Subcutaneous adipose tissue (tissue), 4 donors: Measurements from ENCODE around the gene MUCL3. TPM values are rescaled to one million over a fixed set of nuclear protein-coding genes. Genes with fewer than 3 reads are reported as not detected.

ENCODE experiments used
- total RNA-seq, 4 donors: library from RNA; depleted of rRNA; stranded (reverse); fragments of >200 nt; gene quantifications; one replicate each; pipeline ENCODE4 v1.1.0, GENCODE V29; 2016
- TF ChIP-seq, protein P1 (sequence below): fragments of 450-650 bp; IDR thresholded peaks from one replicate; pipeline ENCODE4 v1.5.1; 2016; ENCODE audit warnings: low read depth, mild to moderate bottlenecking, control low read depth, antibody characterized with exemption, moderate library complexity

Gene MUCL3
- total RNA-seq, 4 donors from 2014 or later: not detected

DNA sequence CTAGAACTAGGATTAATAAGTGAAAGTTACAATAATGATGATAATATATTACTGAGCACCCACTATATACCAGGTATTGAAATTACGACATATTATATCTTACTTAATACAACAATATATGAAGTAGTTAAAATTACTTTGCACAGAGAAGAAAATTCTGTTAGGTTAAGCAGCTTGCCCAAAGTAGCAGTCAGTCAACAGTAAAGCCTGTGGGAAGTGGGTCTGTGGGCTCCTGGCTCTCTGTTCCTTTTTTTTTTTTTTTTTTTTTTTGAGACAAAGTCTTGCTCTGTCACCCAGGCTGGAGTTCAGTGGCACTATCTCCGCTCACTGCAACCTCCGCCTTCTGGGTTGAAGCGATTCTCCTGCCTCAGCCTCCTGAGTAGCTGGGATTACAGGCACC is 37.5 kb upstream of the MUCL3 start:
- TF ChIP-seq, protein P1, sequence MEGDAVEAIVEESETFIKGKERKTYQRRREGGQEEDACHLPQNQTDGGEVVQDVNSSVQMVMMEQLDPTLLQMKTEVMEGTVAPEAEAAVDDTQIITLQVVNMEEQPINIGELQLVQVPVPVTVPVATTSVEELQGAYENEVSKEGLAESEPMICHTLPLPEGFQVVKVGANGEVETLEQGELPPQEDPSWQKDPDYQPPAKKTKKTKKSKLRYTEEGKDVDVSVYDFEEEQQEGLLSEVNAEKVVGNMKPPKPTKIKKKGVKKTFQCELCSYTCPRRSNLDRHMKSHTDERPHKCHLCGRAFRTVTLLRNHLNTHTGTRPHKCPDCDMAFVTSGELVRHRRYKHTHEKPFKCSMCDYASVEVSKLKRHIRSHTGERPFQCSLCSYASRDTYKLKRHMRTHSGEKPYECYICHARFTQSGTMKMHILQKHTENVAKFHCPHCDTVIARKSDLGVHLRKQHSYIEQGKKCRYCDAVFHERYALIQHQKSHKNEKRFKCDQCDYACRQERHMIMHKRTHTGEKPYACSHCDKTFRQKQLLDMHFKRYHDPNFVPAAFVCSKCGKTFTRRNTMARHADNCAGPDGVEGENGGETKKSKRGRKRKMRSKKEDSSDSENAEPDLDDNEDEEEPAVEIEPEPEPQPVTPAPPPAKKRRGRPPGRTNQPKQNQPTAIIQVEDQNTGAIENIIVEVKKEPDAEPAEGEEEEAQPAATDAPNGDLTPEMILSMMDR: no peak

DNA sequence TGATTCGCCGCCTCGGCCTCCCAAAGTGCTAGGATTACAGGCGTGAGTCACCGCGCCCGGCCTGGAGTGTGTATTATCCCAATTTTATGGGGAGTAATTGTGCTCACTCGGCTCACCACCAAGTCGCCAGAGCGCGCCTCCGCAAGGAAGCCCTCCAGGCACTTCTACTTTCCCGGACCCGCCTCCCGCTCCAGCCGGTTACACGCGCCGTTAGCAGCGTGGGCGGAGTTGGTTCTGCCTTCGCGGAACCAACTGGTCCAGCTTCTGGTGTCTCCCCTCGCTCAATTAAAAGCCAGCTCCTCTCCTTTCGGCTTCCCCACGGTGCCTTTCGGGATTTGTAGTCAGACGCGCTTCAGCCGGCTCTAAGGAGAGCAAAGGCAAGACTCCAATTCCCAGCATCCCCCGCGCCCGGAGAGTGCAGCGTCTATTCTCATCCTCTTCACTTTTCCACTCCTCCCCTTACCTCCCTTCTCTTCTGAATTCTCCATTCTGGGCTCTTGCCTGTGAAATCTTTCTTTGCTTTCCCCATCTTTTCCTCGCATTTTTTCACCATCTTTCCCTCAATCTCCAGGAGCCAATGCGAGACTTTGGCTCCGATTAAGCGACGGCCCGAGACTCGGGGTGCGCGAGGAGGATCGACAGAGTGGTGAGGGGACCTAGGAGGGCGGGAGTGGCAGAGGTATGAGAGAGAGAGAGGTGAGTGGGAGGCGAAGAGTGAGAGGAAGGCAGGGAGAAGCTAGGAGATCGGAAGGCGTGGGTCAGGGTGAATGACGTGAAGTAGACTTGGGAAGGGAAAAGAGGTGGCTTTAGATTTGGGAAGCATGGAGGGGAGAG is 32.8 kb upstream of the MUCL3 start, which contains the start of gene GTF2H4:
TSS of gene GTF2H4 (plus strand) at position 450 of the 834 bp plus-strand sequence.
- TF ChIP-seq, protein P1: no peak

GRCh38 chr6:30908700-30909099 is 32.1 kb upstream of the MUCL3 start:
- TF ChIP-seq, protein P1: no peak

- TF ChIP-seq, protein P1: no peak
Observed at GRCh38 chr6:30912746-30913520, 27.8 kb upstream of the MUCL3 start.

GRCh38 chr6:30913721-30914075 is 27.1 kb upstream of the MUCL3 start:
- TF ChIP-seq, protein P1: no peak

GRCh38 chr6:30914076-30914853 is 26.5 kb upstream of the MUCL3 start, which contains the start of gene VARS2:
Gene VARS2, plus strand, starts transcription at chr6:30914238. Its CDS starts 599 bp downstream, at chr6:30914837.
- TF ChIP-seq, protein P1: no peak
